Activated naive CD4-positive, alpha-beta T cell treated with anti-CD3 and anti-CD28 coated beads, Interleukin-2, amount 50 U/mL, for 24 hours (primary cell): ENCODE data around the gene PPCS.
"Not testable (repeated sequence)": the region's sequence is repeated elsewhere in the genome, so short reads cannot be mapped to it uniquely, and the experiment has no call there.

Experiments used
- H3K27ac Mint-ChIP-seq: one replicate; pipeline ENCODE4 v1.8.0; 2021; ENCODE audit warnings: mild to moderate bottlenecking, mixed read lengths
- H3K27me3 Mint-ChIP-seq: one replicate; pipeline ENCODE4 v1.8.0; 2021; ENCODE audit warnings: mixed read lengths
- H3K36me3 Mint-ChIP-seq: one replicate; pipeline ENCODE4 v1.8.0; 2021; ENCODE audit warnings: mixed read lengths
- H3K4me1 Mint-ChIP-seq: one replicate; pipeline ENCODE4 v1.8.0; 2021; ENCODE audit warnings: mixed read lengths
- H3K4me3 Mint-ChIP-seq: one replicate; pipeline ENCODE4 v1.8.0; 2021; ENCODE audit warnings: mild to moderate bottlenecking, mixed read lengths
- H3K9me3 Mint-ChIP-seq: one replicate; pipeline ENCODE4 v1.8.0; 2021; ENCODE audit warnings: mixed read lengths

The PPCS gene

DNA sequence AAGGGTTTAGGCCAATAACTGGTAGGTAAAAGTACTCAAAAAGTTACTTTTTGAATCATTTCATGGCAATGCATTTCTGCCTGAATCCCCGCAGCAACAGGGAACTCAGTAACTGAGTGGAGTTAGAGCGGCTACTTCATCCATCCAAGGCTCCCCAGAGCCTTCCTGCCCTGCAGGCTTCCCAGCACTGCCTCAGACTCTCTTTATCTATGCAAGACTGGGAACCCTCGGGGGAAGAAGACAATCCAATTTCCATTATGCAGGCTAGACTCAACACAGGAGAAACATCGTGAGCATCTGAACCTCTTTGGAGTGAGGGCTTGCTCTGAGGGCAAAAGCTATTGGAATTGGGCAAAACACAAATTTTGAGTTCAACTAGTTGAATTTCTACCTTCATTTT is 23.6 kb upstream of the PPCS start:
- H3K27me3 Mint-ChIP-seq, result no peaks in the 10 kb centered on the region
- H3K9me3 Mint-ChIP-seq, result no peaks in the 10 kb centered on the region
- no peak overlapping the region for H3K27ac Mint-ChIP-seq
- no peaks in the 10 kb centered on the region for H3K4me1 Mint-ChIP-seq
- H3K36me3 Mint-ChIP-seq, result no peaks in the 10 kb centered on the region
- H3K4me3 Mint-ChIP-seq, result no peak overlapping the region

DNA sequence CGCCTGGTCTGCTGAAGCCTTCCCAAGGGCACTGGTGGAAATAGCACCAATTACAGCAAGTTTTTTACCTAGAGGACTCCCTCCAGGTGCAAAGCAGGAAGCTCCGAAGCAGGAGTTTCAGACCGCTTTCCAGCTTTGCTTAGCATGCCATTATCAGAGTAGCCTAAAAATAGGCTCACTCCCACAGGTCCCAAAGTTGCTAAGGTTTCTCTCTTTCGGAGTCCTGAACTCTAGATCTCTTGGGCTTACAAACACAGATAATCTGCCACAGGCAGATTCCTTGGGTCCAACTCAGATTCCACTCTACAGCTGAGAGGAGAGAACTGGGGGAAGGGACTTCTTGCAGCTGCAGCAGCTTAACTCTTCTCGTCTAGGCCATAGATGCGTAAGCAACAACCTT is 23.0 kb upstream of the PPCS start:
- Mint-ChIP-seq H3K27ac (no peak overlapping the region), H3K27me3 (no peaks in the 10 kb centered on the region), H3K9me3 (no peaks in the 10 kb centered on the region), H3K4me1 (no peaks in the 10 kb centered on the region), H3K4me3 (no peak overlapping the region), H3K36me3 (no peaks in the 10 kb centered on the region)

DNA sequence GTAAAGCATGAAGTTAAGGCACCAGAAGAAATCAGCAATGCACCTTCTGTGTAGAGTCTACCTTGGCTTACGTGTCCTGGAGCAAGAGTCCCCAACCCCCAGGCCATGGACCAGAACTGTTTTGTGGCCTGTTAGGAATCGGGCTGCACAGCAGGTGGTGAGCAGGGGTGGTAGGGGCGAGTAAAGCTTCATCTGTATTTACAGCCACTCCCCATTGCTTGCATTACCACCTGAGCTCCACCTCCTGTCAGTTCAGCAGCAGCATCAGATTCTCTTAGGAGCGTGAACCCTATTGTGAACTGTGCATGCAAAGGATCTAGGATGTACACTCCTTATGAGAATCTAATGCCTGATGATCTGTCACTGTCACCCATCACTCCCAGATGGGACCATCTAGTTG is 22.0 kb upstream of the PPCS start:
- Mint-ChIP-seq H3K4me3 (no peak overlapping the region), H3K36me3 (no peaks in the 10 kb centered on the region), H3K4me1 (no peaks in the 10 kb centered on the region), H3K9me3 (no peaks in the 10 kb centered on the region), H3K27me3 (no peaks in the 10 kb centered on the region), H3K27ac (no peak overlapping the region)

DNA sequence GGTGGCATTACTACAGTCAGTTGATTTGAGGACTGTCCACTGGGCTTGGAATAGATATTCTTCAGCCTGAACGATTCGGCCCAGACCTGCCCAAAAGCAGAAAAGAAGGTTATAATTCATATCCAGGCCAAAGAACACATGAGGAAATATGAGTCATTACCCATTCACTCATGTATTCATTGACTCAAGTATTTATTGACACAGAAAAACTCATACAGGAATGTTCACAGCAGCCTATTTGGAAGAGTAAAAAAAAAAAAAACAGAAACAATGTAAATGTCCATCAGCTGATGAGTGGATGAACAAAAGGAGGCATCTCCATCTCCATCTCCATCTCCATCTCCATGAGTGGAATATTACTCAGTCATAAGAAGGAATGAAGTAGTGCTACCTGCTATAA is 16.4 kb upstream of the PPCS start:
- Mint-ChIP-seq H3K4me3 (no peak overlapping the region), H3K4me1 (no peaks in the 10 kb centered on the region), H3K27me3 (no peaks in the 10 kb centered on the region), H3K9me3 (no peaks in the 10 kb centered on the region), H3K27ac (no peak overlapping the region), H3K36me3 (no peaks in the 10 kb centered on the region)

DNA sequence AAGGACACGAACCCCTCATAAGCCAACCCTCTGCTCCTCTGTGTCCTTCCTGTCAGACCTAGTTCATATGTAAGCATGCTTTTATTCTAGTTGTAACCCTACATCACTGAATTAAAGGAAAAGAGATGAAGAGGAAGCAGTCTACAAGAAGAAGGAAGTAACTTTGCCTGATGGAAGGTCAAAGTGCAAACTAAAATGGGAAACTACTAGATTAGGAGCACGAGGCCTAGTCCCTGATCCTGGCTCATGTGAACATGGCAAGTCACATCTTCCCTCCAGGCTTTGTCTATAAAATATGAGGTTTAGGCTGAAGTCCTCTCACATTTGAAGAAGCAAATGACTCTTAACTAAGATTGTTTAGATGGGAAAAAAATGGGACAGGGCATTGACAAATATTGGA is 13.7 kb upstream of the PPCS start:
- no peak overlapping the region for H3K4me3 Mint-ChIP-seq
- H3K27me3 Mint-ChIP-seq, result no peaks in the 10 kb centered on the region
- H3K9me3 Mint-ChIP-seq, result no peaks in the 10 kb centered on the region
- no peaks in the 10 kb centered on the region for H3K4me1 Mint-ChIP-seq
- no peaks in the 10 kb centered on the region for H3K36me3 Mint-ChIP-seq
- no peak overlapping the region for H3K27ac Mint-ChIP-seq

DNA sequence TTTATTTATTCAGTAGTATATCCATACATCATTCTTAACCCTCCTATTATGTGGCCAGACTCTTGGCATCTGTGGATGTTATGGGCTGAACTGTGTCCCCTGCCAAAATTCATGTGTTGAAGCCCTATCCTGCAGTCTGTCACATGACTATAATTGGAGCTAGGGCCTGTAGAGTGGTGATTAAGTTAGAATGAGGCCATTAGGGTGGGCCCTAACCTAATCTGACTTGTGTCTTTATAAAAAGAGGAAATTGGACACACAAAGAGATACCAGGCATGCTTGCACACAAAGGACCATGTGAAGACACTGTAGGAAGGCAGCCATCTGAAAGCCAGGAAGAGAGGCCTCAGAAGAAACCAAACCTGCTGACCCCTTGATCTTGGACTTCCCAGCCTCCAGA is 7.1 kb upstream of the PPCS start:
- Mint-ChIP-seq H3K27me3 (no peaks in the 10 kb centered on the region), H3K27ac (no peak overlapping the region), H3K36me3 (no peaks in the 10 kb centered on the region), H3K4me3 (no peak overlapping the region), H3K4me1 (no peaks in the 10 kb centered on the region), H3K9me3 (no peaks in the 10 kb centered on the region)

DNA sequence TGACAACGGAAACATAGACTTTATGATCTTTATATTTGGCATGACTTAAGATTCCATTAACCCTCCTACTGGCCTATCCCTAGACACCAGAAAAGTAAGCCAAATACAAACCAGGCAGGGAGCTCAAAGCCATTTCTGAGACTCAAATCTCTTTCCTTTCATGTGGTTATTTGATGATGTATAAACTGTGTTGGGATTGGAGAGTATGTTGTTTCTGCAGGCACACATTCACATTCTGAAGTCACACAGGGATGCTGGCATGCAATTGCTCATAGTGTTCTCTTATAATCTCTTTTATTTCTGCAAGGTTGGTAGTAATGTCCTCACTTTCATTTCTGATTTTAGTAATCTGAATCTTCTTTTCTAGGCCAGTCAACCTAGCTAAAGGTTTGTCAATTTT is 6.3 kb upstream of the PPCS start:
- Mint-ChIP-seq H3K4me3 (no peak overlapping the region), H3K4me1 (no peaks in the 10 kb centered on the region), H3K27me3 (no peaks in the 10 kb centered on the region), H3K36me3 (no peaks in the 10 kb centered on the region), H3K9me3 (no peaks in the 10 kb centered on the region), H3K27ac (no peak overlapping the region)

DNA sequence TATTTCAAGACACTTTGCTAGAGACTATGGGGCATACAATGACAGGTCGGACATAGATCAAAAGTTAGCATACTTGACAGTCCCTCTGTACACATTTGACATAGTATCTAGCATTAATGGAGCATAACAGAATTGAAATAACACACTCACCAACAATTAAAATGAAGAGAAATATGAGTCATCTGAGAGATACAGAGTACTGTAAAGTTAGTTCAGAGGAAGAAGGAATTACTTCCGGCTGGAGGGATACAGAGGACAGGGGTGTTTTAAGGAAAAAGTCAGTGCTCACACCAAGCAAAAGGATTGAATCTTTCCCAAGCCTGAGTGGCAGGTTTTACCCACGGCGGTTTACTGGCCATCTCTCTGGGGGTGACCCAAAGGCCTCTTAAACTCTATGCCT is 3.0 kb upstream of the PPCS start:
- Mint-ChIP-seq H3K27ac (no peak overlapping the region), H3K9me3 (no peaks in the 10 kb centered on the region), H3K36me3 (peaks cover 6% of the 10 kb centered on the region)

DNA sequence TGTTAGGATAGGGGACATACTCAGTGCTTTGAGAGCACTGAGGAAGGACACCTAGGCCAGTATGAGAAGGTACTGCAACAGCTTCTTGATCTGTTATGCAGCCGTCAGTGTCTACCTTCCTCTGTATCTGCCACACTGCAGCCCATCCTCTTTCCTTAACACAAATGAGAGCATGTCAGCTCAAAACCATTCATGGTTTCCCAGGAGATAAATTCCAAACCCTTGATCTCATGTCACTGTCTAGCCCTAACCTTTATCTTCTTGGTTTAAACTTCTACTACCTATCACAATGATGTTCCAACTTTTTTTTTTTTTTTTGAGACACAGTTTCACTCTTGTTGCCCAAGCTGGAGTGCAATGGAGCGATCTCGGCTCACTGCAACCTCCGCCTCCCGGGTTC is 1.9 kb upstream of the PPCS start:
- peaks cover 28% of the 10 kb centered on the region for H3K4me1 Mint-ChIP-seq
- no peaks in the 10 kb centered on the region for H3K9me3 Mint-ChIP-seq

More for the DNA sequence above, 3.0 kb upstream of the PPCS start:
- Mint-ChIP-seq H3K27me3 (no peaks in the 10 kb centered on the region), H3K4me3 (no peak overlapping the region), H3K4me1 (peaks cover 20% of the 10 kb centered on the region)

DNA sequence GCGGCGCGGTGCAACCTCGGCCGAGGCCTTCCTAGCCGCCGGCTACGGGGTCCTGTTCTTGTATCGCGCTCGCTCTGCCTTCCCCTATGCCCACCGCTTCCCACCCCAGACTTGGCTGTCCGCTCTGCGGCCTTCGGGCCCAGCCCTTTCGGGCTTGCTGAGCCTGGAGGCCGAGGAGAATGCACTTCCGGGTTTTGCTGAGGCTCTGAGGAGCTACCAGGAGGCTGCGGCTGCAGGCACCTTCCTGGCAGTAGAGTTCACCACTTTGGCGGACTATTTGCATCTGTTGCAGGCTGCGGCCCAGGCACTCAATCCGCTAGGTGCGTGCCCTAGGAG is 379 bp downstream of the PPCS start:
- H3K36me3 Mint-ChIP-seq, result peaks cover 13% of the 10 kb centered on the region
- peaks cover 44% of the 10 kb centered on the region for H3K4me1 Mint-ChIP-seq
- H3K4me3 Mint-ChIP-seq, result peak overlapping the region; percentile 93
- H3K27ac Mint-ChIP-seq, result peak overlapping the region; percentile 99
- H3K27me3 Mint-ChIP-seq, result no peaks in the 10 kb centered on the region
- H3K9me3 Mint-ChIP-seq, result no peaks in the 10 kb centered on the region

More for the DNA sequence above, 1.9 kb upstream of the PPCS start:
- Mint-ChIP-seq H3K27ac (no peak overlapping the region), H3K4me3 (no peak overlapping the region), H3K27me3 (no peaks in the 10 kb centered on the region), H3K36me3 (peaks cover 7% of the 10 kb centered on the region)

DNA sequence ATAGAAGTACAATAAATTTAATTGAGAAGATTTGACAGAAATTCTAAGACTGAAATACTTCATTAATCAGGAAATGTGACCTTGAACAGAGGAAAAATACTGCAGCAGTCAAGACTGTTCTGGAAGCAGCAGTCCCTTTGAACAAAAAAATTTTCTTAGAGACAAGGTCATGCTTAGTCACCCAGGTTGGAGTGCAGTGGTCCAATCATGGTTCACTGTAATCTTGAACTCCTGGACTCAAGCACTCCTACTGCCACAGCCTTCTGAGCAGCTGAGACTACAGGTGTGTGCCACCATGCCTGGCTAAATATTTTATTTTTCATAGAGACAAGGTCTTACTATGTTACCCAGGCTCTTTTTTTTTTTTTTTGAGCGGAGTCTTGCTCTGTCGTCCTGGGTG is 4.9 kb downstream of the PPCS start:
- H3K27ac Mint-ChIP-seq, result no peak overlapping the region
- H3K36me3 Mint-ChIP-seq, result peaks cover 13% of the 10 kb centered on the region
- H3K9me3 Mint-ChIP-seq, result no peaks in the 10 kb centered on the region
- H3K4me3 Mint-ChIP-seq, result no peak overlapping the region
- no peaks in the 10 kb centered on the region for H3K27me3 Mint-ChIP-seq
- peaks cover 61% of the 10 kb centered on the region for H3K4me1 Mint-ChIP-seq

DNA sequence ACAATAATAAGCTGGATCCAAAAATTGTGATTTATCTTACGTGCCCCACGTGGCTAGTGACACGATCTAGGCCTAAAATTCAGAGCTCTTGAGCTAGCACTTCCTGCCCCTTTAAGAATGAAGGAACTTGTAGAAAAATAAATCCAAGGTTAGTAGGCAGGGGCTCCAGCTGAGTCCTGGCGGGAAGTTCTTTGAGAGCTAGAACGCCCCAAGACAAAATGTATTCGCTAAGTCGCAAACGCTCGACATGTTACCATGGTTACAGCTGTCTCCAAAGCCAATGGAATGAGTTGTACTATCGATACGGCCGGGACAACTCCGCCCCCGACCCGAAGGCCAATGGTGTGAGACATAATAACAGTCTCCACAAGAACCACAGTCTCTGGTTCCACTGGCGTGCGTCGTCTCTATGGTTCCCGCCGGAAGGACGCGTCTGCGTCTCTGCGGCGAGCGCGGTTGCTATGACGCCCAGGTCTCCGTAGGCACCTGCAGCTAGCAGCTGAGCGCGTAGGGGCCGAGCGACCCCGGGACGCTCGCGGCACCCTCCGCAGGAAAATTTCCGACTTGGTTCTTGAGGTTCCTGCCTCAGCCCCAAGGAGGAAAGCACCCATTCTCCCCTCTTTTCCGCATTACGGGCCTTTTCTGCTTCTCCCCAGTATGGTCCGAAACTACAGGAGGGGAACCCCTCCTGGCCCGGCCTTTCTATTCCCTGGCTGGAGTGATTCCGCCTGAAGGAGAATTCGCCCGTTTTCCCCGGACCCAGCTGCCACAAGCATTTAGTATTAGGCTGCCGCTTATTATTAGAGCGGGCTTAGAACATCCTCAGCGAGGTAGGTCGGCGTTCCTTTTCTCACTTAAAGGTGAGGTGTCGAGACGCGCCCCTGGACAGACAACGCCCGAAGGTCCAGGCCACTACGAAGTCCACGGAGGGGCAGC is 6.8 kb downstream of the PPCS start, which contains the start of gene CCDC30:
Gene CCDC30, plus strand, starts transcription at position 459 of the 936 bp plus-strand sequence. CDS start 17,266 bp downstream, outside the sequence.
- Mint-ChIP-seq H3K36me3 (peaks cover 8% of the 10 kb centered on the region), H3K9me3 (no peaks in the 10 kb centered on the region), H3K27me3 (no peaks in the 10 kb centered on the region), H3K4me3 (peak within 1 kb of the TSS; percentile 89), H3K4me1 (peaks cover 50% of the 10 kb centered on the region), H3K27ac (peak within 1 kb of the TSS; percentile 92)

DNA sequence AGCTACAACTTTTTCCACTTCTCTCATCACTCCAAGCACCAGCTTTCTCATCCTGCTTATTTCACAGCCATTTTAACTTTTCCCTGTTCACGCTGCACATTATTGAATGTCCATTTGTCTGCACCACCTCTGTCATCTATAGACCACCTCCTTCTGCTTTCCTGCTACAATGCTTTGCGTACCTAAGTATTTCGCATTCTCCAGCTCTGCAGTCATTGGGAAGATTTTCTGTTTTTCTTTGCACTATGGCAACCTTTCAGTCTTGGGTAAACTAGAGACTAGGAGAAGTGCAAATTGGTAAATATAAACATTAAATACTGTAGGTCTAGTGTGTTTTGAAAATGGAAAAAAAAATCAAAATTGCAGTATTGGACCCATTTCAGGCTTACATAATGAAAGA is 7.6 kb downstream of the PPCS start:
- Mint-ChIP-seq H3K27me3 (no peaks in the 10 kb centered on the region), H3K4me1 (peaks cover 42% of the 10 kb centered on the region), H3K36me3 (peaks cover 9% of the 10 kb centered on the region), H3K27ac (peak overlapping the region; percentile 30), H3K4me3 (peak overlapping the region; percentile 89), H3K9me3 (no peaks in the 10 kb centered on the region)

DNA sequence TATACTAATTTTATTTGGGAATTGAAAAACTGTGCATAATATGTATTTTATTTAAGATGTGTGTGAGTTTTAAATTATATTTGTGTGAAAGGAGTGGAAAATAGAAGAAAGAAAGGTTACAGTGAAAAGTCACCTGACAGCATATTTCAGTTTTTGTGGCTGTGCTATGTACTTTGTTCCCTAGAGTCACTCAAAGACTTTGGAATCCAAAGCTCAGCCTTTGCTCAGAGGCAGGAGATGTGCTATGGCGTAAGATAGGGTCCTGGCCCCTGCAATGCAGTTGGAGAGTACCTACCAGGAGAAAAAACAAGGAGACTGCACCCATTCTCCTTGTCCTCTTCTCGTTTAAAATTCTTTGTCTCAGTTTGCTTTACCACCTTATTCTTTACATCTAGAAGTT is 9.7 kb downstream of the PPCS start:
- H3K4me1 Mint-ChIP-seq, result peaks cover 24% of the 10 kb centered on the region
- peaks cover 5% of the 10 kb centered on the region for H3K36me3 Mint-ChIP-seq
- no peak overlapping the region for H3K4me3 Mint-ChIP-seq
- H3K9me3 Mint-ChIP-seq, result no peaks in the 10 kb centered on the region
- no peak overlapping the region for H3K27ac Mint-ChIP-seq
- no peaks in the 10 kb centered on the region for H3K27me3 Mint-ChIP-seq

DNA sequence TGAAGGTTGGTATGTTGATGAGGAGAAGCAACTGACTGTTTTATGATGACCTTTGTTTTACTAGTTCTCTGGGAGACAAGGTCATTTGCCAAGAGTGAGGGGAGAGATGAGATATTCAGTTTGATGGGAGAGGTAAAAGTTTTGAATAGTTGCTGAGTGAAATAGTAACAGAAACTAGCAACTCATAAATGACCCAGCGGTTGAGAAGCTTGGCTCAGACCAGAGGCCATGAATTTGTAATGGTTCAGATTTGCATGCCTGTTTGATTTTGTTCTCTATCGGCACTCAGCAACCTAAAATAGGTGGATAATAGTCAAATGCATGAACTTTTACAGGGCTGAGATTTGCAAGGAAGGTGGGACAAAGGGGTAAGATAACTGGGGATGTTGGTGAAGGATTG is 13.4 kb downstream of the PPCS start:
- no peak overlapping the region for H3K4me3 Mint-ChIP-seq
- H3K27me3 Mint-ChIP-seq, result no peaks in the 10 kb centered on the region
- H3K4me1 Mint-ChIP-seq, result no peaks in the 10 kb centered on the region
- H3K27ac Mint-ChIP-seq, result no peak overlapping the region
- peaks cover 6% of the 10 kb centered on the region for H3K36me3 Mint-ChIP-seq
- no peaks in the 10 kb centered on the region for H3K9me3 Mint-ChIP-seq

DNA sequence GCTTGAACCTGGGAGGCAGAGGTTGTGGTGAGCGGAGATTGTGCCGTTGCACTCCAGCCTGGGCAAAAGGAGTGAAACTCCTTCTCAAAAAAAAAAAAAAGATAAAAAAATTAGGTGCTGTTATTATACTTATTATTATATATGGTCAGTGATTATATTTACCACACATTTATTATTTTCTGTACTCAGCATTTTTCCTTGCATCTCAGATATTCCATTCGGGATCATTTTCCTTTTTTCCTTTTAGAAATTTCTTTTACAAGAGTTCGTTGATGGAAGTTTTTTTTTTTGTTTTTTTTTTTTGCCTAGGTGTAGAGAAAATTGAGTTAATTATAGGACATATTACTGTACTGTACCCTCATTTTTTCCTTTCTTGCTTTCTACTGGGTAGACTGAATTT is 20.3 kb downstream of the PPCS start:
- H3K4me3 Mint-ChIP-seq, result no peak overlapping the region
- H3K9me3 Mint-ChIP-seq, result no peaks in the 10 kb centered on the region
- no peak overlapping the region for H3K27ac Mint-ChIP-seq
- no peaks in the 10 kb centered on the region for H3K4me1 Mint-ChIP-seq
- H3K27me3 Mint-ChIP-seq, result no peaks in the 10 kb centered on the region
- peaks cover 5% of the 10 kb centered on the region for H3K36me3 Mint-ChIP-seq

DNA sequence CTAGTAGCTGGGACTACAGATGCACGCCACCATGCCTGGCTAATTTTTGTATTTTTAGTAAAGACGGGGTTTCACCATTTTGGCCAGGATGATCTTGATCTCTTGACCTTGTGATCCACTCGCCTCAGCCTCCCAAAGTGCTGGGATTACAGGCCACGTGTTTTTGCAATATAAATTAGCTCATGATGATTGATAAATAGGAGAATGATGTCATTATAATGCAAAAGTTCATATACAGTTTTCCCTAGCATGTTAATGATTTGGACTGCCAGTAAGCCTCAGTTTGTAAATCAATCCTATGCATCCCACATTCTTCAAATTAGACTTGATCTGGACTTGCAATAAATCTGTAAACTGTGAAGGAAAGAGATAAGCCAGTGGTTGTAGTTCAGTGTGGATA is 21.0 kb downstream of the PPCS start:
- not testable (repeated sequence) for H3K4me3 Mint-ChIP-seq, H3K4me1 Mint-ChIP-seq, H3K27ac Mint-ChIP-seq, H3K9me3 Mint-ChIP-seq, H3K27me3 Mint-ChIP-seq, H3K36me3 Mint-ChIP-seq
